GM19328 (cell line): ENCODE results near the gene B3GALT4.
"Not testable (repeated sequence)": the region's sequence is repeated elsewhere in the genome, so short reads cannot be mapped to it uniquely, and the experiment has no call there.

ENCODE experiments used
- ATAC-seq: cut with Tn5 transposase; IDR thresholded peaks from one replicate; pipeline ENCODE4 v1.9.1; 2021; ENCODE audit warnings: mild to moderate bottlenecking, moderate library complexity; ENCODE audit not compliant: unreplicated experiment

B3GALT4 gene

GRCh38 chr6:33276864-33277662 is at the start of gene B3GALT4:
Gene B3GALT4 (plus strand): TSS chr6:33277123. CDS start chr6:33277420, 297 bp downstream.
- ATAC-seq: peak; percentile 58

GRCh38 chr6:33235221-33235634 is 41.7 kb upstream of the B3GALT4 start:
- ATAC-seq: no peak

GRCh38 chr6:33236328-33236727 is 40.6 kb upstream of the B3GALT4 start:
- ATAC-seq: no peak

- no peak for ATAC-seq
Measured at GRCh38 chr6:33236852-33237251, 40.1 kb upstream of the B3GALT4 start.

DNA sequence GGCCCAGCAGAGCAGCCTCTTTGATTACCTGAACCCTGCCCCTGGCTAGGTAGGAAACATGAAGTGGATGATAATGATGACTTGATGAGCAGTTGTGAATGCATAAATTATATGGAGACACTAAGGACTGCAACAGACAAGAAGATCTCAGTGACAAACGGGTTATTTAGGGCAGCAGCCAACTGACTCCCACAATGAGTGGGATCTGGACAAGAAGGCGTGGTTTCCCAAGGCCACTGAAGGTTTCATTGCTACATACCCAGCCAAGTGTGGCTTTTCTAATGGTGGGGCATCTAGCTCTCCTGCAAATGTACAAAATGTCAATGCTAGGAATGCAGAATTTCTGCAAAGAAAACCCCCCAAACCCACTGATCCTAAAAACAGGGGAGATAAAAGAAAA is 39.2 kb upstream of the B3GALT4 start:
- no peak for ATAC-seq

DNA sequence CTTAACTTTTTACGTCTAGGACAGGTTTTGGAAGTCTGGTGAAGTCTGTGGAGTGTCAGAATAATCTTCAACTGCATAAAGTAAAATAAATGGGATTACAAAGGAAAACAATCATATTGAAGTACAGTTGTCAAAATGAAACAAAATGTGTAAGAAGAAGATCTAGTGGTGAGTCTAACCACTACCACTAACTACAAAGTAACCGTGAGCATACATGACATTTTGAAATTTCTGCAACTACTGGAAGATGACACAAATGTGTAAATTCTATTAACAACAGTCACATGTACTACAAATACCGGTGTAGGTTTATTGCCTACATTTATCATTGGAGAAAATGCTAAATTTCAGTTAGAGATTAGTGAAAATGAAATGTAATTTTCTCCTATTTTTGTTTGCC is 35.0 kb upstream of the B3GALT4 start:
- no peak for ATAC-seq

GRCh38 chr6:33243476-33243875 is 33.4 kb upstream of the B3GALT4 start:
- no peak for ATAC-seq

DNA sequence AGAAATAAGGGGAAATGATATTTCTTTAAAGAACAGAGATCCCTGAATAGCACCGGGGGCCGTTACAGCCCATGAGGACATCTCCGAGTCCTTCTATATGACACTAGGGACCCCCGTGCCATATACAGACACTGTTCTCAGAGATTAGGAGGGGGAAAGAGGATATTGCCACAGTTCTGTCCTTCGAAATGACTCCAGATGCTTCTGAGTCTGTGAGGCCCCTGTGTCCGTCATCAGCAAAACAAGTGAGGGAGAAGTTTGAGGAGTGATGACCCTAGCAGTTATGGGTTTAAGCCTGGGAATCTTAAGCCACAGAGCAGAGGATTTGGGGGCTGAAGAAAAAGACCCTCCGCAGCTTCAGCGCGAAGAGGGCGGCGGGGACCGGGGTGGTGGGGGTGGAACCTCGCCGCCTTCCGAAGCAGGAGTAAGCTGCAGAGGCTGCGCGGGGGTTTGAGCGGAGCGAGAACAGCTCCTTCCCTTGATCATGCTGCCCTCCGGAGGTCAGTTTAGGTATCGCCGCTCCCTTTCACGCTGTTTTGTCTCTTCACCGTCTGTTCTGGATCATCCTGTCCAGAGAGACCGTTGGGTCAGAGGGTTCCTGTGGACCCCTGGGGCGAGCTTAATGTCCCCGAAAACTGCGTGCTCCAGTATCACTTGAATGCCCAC is 28.8 kb upstream of the B3GALT4 start:
- ATAC-seq: no peak

DNA sequence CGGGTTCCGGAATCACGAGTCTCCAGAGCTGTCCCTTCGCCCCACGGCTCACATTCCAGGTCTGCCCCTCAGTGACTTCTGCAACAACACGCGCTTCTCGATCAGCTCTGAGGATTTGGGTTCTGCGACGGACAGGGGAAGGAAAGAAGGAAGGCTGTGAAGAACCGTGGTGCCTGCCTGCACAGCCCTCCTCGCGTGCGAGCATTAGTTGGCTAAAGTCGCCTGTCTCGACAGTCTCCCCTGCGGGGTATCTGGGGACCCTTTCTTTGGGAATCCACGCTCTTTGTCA is 28.3 kb upstream of the B3GALT4 start:
- no peak for ATAC-seq

DNA sequence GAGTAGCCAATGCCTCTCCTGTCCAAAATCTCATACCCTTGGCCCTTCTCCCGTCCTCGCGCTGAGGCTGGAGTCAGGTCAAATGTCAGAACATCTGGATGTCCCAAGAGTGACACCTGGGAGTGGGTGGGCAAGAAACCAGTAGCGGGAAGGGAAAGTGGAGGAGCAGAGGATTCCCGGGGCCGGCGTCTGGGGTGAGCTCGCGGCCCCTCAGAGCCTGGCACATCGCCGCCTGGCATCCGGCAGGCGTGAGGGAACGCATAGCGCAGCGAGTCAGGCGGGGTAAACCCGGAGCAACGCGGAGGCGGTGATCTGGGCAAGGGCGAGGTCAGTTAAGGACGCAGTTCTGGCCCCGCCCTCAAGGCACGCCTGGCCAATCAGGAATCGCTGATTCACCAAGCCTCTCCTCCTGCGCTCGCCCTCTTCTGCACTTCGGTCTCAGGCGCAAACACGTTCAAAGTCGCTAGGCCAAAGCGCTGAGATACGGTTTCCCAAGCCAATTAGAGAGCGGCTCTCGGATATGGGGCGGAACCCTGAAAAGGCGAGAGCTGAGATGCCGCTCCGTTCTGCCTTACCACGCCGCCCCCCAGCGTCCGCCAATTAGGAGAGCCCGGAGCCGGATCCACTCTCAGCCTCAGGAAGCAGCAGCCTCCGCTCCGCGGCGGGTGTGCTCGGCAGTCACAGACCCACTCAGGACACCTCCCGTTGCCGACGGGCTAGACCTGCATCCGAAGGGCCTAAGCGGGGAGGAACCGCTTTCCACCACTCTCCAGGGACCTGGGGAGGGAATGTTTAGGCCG is 27.8 kb upstream of the B3GALT4 start:
- ATAC-seq: peak; percentile 84

- ATAC-seq: no peak
Measured at GRCh38 chr6:33249732-33250630, 26.9 kb upstream of the B3GALT4 start.

GRCh38 chr6:33250731-33251130 is 26.2 kb upstream of the B3GALT4 start:
- no peak for ATAC-seq

DNA sequence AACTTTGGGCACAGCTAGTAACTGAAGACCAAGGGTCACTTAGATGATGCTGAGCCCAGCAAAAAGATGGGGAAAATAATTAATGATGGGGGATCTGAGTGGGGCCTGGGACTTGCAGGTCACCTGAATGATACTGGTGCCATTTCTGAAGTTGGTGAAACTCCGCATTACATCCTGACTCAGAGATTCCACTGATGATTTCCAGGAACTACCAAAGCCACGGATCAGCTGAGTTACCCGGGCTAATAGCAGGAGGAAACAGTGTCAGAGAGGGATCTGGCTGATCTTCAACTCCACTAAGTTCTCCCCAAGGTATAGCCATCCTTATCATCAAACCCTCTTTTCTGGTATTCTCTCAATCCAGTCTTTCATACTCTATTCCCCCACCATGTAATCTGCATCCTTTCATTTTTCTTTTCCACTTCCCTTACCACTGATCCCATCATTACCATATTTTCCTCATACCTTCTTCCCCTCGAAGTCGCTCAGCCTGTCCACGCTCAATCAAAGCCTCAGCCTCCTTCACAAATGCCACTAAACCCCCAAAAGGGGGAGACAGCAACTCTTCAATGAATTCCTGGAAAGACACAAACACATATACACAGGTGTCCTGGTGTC is 25.4 kb upstream of the B3GALT4 start:
- ATAC-seq: no peak

DNA sequence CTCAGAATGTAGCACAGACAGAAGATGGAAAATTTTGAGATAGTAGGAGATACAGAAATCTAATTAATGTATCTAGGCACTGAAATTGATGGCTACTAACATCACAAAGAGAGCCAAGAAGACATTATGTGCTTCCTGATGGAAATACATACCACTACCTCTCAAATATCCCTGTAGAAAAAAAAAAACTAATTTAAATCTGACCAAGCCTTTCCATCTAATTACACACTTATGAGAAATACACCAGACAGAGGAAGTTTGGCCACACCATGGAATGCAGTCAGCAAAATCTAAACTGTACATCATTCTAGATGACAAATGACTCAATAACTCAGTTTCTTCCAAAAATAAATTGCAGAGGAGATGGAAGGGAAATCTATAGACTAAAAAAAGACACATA is 24.2 kb upstream of the B3GALT4 start:
- no peak for ATAC-seq

DNA sequence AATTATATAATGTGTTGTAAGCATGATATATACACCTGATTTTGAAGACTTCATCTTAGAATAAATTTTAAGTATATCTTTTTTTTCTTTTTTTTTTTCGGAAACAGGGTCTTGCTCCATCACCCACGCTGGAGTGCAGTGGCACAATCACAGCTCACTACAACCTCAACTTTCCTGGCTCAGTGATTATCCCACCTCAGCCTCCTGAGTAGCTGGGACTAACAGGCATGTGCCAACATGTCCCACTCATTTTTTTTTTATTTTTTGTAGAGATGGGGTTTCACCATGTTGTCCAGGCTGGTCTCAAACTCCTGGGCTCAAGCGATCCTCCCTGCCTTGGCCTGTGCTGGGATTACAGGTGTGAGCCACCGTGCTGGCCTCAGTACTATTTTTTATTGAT is 22.3 kb upstream of the B3GALT4 start:
- ATAC-seq: no peak

DNA sequence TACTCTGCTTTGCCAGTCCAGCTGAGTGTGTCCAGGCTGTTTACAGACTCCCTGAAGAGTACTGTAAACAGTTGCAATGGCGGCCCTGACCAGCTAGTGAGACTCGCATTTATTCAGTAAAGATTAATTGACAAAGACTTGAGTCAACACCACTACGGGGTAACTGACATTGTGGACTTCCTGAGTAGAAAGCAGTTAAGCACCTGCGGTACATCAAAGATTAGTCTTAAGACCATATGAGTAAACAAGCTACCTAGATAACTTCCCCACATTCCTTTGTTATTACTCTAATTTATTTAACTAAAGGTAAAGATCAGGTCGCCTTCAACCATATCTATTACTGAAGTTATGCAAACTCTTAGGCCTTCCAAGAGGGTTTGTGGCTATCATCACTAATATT is 17.9 kb upstream of the B3GALT4 start:
- ATAC-seq: no peak

DNA sequence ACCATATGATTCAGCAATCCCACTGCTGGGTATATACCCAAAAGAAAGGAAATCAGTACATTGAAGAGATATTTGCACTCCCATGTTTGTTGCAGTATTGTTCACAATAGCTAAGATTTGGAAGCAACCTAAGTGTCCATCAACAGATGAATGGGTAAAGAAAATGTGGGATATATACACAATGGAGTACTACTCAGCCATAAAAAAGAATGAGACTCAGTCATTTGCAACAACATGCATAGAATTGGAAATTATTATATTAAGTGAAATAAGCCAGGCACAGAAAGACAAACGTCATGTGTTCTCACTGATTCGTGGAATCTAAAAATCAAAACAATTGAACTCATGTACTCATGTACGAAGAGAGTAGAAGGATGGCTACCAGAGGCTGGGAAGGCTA is 14.4 kb upstream of the B3GALT4 start:
- not testable (repeated sequence) for ATAC-seq

DNA sequence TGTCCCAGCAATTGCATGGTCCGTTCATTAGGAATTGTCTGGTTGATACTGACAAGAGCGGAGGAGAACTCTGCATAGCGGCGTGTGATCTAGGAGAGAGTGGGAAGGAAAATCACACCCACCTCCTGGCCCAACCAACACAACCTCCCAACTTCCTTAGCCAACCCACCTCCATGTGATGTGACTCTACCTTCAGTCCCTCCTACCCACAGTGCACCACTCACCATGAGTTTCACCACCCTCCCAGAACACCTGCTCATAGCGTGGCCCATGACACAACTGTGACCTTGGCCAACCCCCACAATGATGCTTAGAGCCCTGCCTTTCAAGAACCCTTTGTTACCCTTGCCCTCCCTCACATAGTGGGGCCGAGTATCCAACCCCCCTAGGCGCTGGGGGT is 12.9 kb upstream of the B3GALT4 start:
- ATAC-seq: no peak

DNA sequence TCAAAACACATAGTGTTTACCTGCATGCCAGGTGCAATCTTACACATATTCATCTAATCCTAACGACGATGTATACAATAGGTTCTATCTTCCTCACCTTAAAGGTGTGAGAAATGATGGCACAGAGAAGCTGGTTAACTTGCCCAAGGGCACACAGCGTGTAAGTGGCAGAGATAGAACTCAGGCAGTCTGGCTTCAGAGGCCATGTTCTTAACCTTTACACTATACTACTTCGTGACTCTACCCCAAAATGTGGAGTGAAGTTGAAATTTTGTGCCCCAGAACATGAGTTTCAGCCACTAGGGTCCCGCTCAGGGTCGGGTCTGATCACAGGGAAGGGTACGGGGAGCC is 5.8 kb upstream of the B3GALT4 start:
- no peak for ATAC-seq

GRCh38 chr6:33271468-33272274 is 5.3 kb upstream of the B3GALT4 start, which contains the start of the genes RPS18 and VPS52:
Gene RPS18 (plus strand): TSS chr6:33272075. CDS start chr6:33272120, 45 bp downstream.
Gene VPS52 (minus strand): TSS chr6:33271876. CDS start chr6:33271675, 201 bp downstream.
- peak; percentile 77 for ATAC-seq
